HG02759 (cell line): Measurements from ENCODE around the gene PSG1.
"Not testable (repeated sequence)": the region's sequence is repeated elsewhere in the genome, so short reads cannot be mapped to it uniquely, and the experiment has no call there.

Experiments used
- ATAC-seq: cut with Tn5 transposase; IDR thresholded peaks from one replicate; pipeline ENCODE4 v1.9.1; 2021; ENCODE audit warnings: mild to moderate bottlenecking, moderate library complexity; ENCODE audit not compliant: unreplicated experiment

The PSG1 gene

DNA sequence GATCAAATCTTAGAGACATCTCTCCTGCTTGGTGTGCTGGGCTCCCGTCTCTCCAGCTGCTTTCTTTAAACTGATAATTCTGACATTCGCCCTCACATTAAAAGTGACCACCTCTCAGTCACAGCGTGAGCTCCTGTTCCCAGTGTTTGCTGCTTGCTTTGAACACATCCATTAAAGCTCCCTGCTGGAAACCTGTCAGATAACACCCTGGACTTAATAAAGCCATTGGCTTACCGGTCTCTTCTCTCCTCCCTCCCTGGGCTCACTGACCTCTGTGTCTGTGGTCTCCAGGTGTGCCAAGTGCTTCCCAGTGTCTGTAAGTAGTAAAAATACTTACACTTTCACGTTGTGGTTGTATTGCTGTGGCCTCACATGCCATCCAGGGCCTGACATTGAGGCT lies 2.5 kb upstream of the PSG1 start:
- ATAC-seq, result not testable (repeated sequence)

DNA sequence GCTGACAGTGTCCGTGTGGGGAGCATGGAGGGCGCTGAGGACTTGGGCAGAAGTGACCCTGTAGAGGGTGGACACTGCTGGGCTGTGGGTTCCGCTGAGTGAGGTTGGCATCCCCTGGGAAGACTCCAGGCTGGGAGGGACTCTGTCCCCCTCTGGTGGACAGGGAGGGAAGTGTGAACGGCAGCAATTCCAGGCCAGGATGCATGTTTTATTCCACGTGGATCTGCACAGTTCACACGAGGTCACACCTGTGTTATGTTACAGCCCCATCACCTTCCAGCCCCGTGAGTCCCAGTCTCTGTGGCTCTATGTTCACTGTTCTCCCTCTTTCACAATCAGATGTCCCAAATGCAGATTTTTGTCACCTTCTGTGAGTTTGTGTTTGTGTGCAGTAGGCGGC lies 1.8 kb upstream of the PSG1 start:
- ATAC-seq, result not testable (repeated sequence)

DNA sequence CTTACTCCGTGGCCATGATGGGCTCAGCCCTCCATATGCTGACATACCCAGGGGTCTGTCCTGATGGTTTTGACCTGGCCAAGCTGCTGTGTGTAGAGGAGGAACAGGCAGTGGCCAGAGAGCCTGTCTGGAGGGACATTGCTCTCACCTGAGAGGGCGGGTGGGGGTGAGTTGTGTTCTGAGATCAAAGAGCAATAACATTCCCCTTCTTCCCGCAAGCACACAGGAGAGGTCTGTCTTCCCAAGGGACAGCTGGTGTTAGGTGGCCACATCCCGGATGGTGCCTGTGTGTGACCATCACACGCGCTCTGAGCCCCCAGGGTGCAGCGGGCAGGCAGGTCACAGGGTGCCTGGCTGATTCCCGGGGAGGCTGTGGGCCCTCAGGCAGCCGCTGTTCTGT lies 1.1 kb upstream of the PSG1 start:
- not testable (repeated sequence) for ATAC-seq

DNA sequence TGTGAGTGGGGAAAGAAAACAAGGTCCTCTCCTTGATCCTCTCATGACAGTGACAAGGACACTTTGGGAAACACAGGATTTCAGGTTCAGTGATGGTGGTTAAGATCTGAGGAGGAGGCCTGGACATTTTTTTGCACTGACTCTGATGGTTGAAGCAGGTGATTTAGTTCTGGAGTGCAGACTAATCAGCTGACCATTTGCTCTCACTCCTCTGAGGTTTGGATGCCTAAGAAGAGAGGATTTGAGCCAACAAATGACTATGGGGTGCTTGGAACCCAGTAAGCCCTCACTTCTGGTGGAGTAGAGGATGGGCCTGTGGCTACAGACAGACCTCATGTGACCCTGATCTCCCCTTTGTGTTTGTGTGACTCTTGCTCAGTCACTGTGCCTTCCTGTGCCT lies 2.9 kb downstream of the PSG1 start:
- not testable (repeated sequence) for ATAC-seq

DNA sequence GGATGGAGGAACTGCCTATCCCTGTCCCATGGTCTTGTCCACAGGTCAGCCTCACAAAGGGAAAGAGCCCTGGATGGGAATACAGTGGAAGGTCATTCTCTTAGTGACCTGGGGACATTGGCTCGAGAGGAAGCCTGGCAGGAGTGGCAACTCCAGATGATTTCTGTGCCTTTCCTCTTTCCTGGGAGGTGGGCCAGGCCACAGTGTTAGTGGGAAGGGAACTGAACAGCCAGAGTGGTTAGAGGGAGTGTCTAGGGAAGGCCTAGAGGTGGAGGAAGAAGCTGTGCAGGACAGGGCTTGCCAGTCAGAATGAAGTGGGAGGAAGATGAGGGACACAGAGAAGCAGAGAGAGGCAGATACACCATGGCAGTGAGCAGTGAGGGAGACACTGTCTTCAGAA lies 3.6 kb downstream of the PSG1 start:
- ATAC-seq, result not testable (repeated sequence)

DNA sequence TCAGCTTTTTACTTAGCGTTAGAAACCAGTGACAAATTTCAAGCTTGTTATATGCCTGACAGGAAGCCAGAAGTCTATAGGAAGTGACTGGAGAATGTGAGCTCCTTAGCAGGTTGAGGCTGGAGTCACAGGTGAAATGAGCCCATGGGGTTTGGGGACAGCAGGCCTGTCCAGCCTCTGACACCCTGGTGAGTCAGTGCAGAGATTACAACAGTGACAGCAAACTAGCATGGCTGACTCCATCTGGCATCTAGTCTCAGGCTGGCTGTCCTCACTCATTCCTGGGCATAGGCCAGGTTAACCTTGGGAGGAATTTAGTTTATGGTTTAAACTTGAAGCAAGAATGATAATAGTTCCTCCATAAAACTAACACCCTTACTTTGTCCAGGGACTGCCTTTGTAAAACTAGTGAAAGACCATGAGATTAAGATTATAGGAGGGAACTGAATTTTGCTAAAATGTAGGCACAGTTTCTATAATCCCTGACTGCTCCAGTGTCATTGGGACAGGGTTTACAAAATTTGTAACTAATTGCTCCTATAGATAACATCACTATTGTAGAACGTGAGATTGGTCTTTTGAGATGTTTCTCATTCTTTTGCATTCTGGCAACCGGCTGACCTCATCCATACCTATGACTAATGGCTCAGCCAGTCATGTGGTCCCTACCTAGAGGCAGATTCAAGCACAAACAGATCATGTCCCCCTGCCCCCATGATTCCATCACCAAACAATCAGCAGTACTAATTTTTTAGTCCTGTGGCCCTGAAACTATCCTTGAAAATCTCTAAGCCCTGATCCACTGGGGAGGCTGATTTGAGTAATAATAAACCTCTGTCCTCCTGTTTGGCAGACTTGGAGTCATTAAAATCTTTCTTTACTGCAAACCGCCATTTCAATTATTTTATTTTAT lies 4.4 kb downstream of the PSG1 start:
- ATAC-seq, result not testable (repeated sequence)

DNA sequence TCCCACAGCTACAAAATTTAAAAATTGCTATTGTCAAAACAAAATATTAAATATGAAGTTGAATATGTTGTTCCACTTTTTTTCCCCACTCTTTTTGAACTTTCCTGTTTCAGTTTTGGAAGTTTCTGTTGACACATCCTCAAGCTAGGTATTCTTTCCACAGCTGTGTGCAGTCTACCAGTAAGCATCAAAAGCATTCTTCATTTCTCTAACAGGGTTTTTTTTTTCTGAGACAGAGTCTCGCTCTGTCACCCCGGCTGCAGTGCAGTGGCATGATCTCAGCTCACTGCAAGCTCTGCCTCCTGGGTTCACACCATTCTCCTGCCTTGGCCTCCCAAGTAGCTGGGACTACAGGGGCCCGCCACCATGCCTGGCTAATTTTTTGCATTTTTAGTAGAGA lies 5.4 kb downstream of the PSG1 start:
- not testable (repeated sequence) for ATAC-seq

DNA sequence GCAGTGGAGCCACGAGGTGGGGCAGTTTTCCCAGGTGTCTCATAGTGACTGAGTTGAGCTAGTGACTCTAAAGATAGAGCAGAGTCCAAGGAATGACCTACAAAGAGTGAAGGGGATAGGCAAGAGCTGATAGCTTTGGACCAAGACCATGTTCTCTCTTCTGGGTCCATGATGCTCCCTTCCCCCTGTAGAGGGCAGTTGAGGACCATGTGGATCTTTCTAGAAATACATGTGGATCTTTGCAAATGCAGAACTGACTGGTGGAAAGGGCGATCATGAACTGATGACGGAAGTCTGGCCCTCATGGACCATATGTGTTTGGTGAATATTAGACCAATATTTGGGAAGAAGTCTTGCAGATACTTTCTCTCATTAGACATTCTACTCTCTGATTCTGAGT lies 6.9 kb downstream of the PSG1 start:
- no peak for ATAC-seq

DNA sequence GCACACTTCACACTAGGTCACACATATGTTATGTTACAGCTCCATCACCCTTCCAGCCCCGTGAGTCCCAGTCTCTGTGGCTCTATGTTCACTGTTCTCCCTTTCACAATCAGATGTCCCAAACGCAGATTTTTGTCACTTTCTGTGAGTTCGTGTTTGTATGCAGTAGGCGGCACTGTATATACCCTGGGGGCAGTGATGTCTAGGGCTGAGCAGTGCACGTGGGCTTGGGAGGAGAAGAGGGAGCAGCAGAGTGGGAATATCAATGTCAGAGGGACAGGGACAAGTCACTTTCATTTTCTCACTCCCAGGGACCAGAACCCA lies 22.0 kb downstream of the PSG1 start:
- no peak for ATAC-seq

DNA sequence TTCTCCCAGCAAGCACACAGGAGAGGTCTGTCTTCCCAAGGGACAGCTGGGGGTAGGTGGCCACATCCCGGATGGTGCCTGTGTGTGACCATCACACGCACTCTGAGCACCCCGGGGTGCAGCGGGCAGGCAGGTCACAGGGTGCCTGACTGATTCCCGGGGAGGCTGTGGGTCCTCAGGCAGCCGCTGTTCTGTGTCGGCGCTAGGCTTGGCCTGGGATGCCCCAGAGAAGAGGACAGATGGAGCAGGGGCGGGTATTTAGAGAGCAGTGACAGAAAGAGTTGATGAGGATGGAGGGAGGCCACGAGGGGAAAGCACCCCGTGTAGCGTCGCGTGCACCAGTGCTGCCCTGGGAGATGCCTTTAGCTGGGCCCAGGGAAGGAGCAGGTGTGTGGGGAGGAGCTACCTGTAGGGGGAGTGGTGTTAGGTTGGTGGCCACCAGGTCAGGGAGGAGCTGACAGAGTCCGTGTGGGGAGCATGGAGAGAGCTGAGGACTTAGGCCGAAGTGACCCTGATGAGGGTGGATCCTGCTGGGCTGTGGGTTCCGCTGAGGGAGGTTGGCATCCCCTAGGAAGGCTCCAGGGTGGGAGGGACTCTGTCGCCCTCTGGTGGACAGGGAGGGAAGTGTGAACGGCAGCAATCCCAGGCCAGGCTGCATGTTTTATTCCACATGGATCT lies 22.5 kb downstream of the PSG1 start:
- ATAC-seq, result not testable (repeated sequence)

DNA sequence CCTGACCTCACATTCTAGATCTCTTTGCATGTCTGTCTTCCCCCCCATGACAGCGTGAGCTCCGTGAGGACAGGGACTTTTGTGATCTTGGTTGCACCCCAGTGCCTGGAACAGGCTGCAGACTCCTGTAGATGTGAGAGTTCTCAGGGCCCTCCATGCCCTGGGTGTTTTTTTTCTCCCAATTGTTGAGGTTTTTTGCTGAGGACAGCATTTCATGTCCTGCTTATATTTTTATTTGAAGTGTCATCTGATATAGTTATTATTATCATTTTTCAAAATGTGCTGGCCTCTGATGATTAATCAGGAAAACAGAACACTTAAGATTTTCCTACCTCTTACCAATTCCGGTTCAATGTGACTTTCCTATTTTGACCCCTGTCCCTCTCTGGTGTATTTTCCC lies 24.8 kb downstream of the PSG1 start:
- not testable (repeated sequence) for ATAC-seq

DNA sequence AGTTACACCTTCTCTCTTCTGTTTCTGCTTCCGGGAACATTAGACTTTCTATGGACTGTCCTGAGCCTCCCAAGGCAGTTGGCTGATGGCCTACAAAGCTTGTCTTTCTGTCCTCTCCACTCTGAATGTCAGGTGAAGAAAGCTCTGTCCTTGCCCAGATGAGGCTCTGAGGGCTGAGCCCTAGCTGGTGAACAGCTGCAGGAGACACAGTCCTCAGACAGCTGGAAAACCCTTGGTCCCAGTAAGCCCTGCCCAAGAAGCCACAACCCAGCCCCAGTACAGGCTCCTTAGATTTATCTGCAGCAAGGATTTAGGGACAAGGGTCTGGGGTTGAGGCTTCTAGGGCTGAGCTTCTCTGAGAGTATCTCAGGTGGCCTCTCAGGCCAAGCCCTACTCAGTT lies 26.3 kb downstream of the PSG1 start:
- ATAC-seq, result not testable (repeated sequence)

DNA sequence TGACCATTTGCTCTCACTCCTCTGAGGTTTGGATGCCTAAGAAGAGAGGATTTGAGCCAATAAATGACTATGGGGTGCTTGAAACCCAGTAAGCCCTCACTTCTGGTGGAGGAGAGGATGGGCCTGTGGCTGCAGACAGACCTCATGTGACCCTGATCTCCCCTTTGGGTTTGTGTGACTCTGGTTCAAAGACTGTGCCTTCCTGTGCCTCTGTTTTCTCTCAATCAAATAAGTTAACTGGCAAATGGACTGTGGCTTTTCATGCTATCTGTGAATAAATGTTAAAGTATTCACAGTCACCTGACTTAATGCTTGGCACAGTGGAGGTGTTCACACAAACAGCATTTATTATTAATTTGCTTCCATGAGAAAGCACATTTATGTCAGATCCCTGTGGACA lies 26.7 kb downstream of the PSG1 start:
- ATAC-seq, result not testable (repeated sequence)

DNA sequence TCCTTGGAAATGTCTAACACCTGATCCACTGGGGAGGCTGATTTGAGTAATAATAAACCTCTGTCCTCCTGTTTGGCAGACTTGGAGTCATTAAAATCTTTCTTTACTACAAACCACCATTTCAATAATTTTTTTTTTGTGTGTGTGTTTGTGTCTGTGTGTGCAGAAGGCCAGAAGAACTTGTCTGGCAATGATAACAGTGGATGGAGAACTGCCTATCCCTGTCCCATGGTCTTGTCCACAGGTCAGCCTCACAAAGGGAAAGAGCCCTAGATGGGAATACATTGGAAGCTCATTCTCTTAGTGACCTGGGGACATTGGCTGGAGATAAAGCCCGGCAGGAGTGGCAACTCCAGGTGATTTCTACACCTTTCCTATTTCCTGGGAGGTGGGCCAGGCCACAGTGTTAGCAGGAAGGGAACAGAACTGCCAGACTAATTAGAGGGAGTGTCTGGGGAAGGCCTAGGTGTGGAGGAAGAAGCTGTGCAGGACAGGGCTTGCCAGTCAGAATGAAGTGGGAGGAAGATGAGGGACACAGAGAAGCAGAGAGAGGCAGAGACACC lies 27.7 kb downstream of the PSG1 start:
- ATAC-seq, result not testable (repeated sequence)

DNA sequence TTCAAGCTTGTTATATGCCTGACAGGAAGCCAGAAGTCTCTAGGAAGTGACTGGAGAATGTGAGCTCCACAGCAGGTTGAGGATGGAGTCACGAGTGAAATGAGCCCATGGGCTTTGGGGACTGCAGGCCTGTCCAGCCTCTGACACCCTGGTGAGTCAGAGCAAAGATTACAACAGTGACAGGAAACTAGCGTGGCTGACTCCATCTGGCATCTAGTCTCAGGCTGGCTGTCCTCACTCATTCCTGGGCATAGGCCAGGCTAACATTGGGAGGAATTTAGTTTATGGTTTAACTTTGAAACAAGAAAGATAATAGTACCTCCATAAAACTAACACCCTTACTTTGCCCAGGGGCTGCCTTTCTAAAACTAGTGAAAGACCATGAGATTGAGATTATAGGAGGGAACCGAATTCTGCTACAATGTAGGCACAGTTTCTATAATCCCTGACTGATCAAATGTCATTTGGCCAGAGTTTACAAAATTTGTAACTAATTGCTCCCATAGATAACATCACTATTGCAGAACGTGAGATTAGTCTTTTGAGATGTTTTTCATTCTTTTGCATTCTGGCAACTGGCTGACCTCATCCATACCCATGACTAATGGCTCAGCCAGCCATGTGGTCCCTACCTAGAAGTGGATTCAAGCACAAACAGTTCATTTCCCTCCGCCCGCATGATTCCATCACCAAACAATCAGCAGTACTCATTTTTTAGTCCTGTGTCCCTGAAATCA lies 28.4 kb downstream of the PSG1 start:
- ATAC-seq, result no peak

DNA sequence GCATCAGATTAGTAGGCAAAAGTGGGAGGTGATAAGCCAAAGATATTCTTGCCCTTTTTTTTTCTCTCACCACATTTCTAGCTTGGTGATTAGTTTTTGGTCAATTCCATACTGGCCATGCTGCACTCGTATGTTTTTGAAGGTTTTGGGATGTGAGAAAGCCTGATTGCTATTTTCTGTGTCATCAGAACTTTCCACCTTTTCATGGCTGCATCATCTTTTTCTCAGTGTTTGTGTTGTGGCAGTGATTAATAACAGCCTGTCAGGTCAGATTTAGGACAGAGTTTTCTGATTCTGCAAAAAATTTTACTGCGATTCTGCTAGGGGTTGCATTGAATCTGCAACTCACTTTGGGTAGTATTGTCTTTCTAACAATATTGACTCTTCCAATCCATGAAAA lies 32.9 kb downstream of the PSG1 start:
- ATAC-seq, result no peak

DNA sequence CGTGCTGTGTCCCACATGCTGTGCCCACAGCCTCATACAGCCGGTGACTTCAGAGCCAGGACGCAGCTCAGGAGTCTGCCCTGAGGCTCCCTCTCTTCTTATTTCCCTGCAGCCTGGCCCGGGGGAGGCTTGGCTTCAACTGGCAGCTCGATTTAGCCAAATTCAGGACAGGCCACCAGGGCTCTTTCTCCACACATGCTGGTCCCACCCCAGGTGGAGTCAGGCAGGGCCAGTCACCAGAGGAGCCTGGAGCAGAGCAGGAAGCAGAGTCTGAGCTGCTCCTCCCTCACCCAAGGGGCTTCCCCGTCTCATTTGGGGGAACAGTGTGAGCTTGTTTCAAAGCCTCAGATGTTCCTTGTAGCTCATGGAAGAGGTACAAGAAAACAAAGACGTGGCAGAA lies 35.9 kb downstream of the PSG1 start:
- ATAC-seq, result not testable (repeated sequence)

DNA sequence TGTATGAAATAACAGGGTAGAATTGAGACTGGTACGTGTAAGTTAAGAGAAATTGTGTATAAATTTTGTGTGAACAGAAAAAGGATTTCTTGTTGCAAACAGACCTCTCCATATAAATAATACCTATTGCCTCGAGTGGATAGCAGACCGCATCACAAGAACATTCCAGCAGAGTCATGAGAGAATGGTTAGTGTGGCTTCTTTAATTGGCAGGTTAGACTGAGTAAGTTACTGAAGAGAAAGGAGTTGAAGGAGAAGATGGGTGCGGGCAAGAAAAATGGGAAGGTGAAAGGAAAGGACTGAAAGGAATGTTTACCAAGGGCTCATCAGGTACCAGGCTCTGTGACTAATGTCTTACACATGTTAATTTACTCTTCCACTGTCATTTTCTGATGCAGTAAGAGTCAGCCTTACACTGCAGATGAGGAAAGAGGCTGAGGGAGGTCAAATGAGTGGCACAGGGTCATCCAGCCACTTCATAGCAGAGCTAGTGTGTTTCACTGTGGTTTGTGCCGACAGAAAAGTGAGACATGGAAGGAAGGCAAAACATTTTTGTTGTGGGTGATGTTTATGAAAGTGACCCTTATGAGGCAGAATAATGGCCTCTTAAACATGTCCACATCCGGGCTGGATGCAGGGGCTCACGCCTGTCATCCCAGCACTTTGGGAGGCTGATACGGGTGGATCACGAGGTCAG lies 46.6 kb downstream of the PSG1 start:
- ATAC-seq, result not testable (repeated sequence)

DNA sequence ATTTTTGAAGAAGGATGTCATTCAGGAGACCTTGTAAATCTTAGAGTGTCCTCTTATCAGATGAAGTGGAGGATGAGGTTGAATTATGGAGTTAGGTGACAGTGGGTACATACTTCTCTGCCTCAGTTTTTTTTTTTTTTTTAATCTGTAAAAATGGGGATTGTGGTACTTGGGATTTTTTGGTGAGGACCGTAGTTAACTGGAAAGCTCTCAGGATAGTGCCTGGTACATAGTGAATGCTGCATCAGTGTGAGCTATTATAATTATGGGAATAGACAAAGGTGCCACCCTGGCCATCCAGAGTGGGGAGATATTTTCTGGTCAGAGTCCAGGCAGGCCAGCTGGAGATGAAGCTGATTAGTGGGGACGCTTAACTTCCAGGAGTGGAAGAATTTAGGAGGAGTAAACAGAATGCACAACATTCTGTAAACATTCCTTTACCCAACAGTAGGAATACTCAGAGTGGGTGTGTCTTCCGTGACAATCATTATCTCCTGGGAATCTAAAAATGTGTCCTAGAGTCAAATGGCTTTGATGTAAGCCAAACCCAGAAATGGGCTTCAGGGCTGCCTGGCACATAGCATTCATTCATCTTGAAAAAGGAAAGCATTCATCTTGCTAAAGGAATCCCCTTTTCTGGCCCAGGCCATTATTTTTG lies 47.4 kb downstream of the PSG1 start:
- not testable (repeated sequence) for ATAC-seq
